ENCODE data around the gene MLLT1. TPM values are rescaled to one million over a fixed set of nuclear protein-coding genes. Genes with fewer than 3 reads are reported as not detected.

MLLT1 gene
- total RNA-seq, 4 donors from 2014 or later, result 7.0 to 19.0 (median 10.4) TPM

GRCh38 chr19:6196361-6196760, 83.4 kb downstream of the MLLT1 start:
- TF ChIP-seq, protein P1, sequence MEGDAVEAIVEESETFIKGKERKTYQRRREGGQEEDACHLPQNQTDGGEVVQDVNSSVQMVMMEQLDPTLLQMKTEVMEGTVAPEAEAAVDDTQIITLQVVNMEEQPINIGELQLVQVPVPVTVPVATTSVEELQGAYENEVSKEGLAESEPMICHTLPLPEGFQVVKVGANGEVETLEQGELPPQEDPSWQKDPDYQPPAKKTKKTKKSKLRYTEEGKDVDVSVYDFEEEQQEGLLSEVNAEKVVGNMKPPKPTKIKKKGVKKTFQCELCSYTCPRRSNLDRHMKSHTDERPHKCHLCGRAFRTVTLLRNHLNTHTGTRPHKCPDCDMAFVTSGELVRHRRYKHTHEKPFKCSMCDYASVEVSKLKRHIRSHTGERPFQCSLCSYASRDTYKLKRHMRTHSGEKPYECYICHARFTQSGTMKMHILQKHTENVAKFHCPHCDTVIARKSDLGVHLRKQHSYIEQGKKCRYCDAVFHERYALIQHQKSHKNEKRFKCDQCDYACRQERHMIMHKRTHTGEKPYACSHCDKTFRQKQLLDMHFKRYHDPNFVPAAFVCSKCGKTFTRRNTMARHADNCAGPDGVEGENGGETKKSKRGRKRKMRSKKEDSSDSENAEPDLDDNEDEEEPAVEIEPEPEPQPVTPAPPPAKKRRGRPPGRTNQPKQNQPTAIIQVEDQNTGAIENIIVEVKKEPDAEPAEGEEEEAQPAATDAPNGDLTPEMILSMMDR (IDR thresholded peaks at IDR 0.05; ENCODE audit: low read depth), result no peak

- TF ChIP-seq, protein P1 (IDR thresholded peaks at IDR 0.05; ENCODE audit: low read depth), result no peak
Observed at GRCh38 chr19:6188811-6189210, 91.0 kb downstream of the MLLT1 start.

GRCh38 chr19:6187374-6187773, 92.4 kb downstream of the MLLT1 start:
- TF ChIP-seq, protein P1 (IDR thresholded peaks at IDR 0.05; ENCODE audit: low read depth), result no peak

GRCh38 chr19:6185835-6186834, 93.6 kb downstream of the MLLT1 start:
- TF ChIP-seq, protein P1 (IDR thresholded peaks at IDR 0.05; ENCODE audit: low read depth), result no peak

GRCh38 chr19:6185093-6185834, 94.5 kb downstream of the MLLT1 start:
- TF ChIP-seq, protein P1 (IDR thresholded peaks at IDR 0.05; ENCODE audit: low read depth), result no peak

DNA sequence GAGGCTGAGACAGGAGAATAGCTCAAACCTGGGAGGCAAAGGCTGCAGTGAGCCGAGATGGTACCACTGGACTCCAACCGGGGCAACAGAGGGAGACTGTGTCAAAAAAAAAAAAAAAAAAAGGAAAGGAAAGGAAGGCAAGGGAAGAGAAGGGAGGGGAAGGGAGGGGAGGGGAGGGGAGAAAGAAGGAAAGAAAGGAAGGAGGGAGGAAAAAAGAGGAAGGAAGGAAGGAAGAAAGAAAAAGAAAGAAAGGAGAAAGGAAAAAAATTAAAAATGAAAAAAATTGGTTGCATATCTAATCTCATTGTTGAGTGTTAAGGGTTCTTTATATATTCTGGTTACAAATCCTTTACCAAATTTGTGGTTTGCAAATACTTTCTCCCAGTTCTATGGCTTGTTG, 98.7 kb downstream of the MLLT1 start:
- TF ChIP-seq, protein P1 (IDR thresholded peaks at IDR 0.05; ENCODE audit: low read depth), result no peak

GRCh38 chr19:6173190-6173589, 106.6 kb downstream of the MLLT1 start:
- TF ChIP-seq, protein P1 (IDR thresholded peaks at IDR 0.05; ENCODE audit: low read depth), result no peak

All from subcutaneous adipose tissue (tissue), 4 donors.